ENCODE results near the gene LRP1-AS.

Gene LRP1-AS

GRCh38 chr12:57116580-57117281 lies 30.7 kb downstream of the LRP1-AS start:
- DNase-seq: no peak

- DNase-seq: no peak
These were observed 34.7 kb downstream of the LRP1-AS start for GRCh38 chr12:57112492-57113294.

GRCh38 chr12:57111031-57111734 lies 36.2 kb downstream of the LRP1-AS start, which contains the start of gene STAT6:
STAT6 (minus strand) TSS chr12:57111362; CDS start chr12:57108278, 3,084 bp downstream.
- DNase-seq: peak; percentile 81 to 85

- peak; percentile 77 to 78 for DNase-seq
These were observed 37.1 kb downstream of the LRP1-AS start for GRCh38 chr12:57110104-57111030.

- no peak for DNase-seq
These were observed 38.0 kb downstream of the LRP1-AS start for GRCh38 chr12:57109207-57110103.

GRCh38 chr12:57107456-57108155 lies 39.8 kb downstream of the LRP1-AS start:
- DNase-seq: no peak

- no peak for DNase-seq
These were observed 41.3 kb downstream of the LRP1-AS start for GRCh38 chr12:57106021-57106708.

- no peak for DNase-seq
These were observed 42.2 kb downstream of the LRP1-AS start for GRCh38 chr12:57105011-57105753.

GRCh38 chr12:57104292-57104910 lies 43.0 kb downstream of the LRP1-AS start:
- no peak for DNase-seq

GRCh38 chr12:57103856-57104255 lies 43.6 kb downstream of the LRP1-AS start:
- no peak for DNase-seq

GRCh38 chr12:57101892-57102695 lies 45.3 kb downstream of the LRP1-AS start:
- no peak for DNase-seq

- DNase-seq: no peak
These were observed 47.7 kb downstream of the LRP1-AS start for GRCh38 chr12:57099766-57100165.

GRCh38 chr12:57099047-57099714 lies 48.2 kb downstream of the LRP1-AS start:
- no peak for DNase-seq

GRCh38 chr12:57098546-57098945 lies 48.9 kb downstream of the LRP1-AS start:
- no peak for DNase-seq

GRCh38 chr12:57097554-57097835 lies 49.9 kb downstream of the LRP1-AS start:
- DNase-seq: no peak

- no peak for DNase-seq
These were observed 50.5 kb downstream of the LRP1-AS start for GRCh38 chr12:57096748-57097553.
